ENCODE measurements around the gene BYSL. TPM values are rescaled to one million over a fixed set of nuclear protein-coding genes. Genes with fewer than 3 reads are reported as not detected.

The BYSL gene
- total RNA-seq, 4 donors from 2014 or later = 6.3 to 19.4 (median 13.0) TPM

- intact Hi-C loops (cut with DNase I) = no loop called here
- no peak for TF ChIP-seq POLR2A (IDR thresholded peaks at IDR 0.05)
- TF ChIP-seq, protein P1, sequence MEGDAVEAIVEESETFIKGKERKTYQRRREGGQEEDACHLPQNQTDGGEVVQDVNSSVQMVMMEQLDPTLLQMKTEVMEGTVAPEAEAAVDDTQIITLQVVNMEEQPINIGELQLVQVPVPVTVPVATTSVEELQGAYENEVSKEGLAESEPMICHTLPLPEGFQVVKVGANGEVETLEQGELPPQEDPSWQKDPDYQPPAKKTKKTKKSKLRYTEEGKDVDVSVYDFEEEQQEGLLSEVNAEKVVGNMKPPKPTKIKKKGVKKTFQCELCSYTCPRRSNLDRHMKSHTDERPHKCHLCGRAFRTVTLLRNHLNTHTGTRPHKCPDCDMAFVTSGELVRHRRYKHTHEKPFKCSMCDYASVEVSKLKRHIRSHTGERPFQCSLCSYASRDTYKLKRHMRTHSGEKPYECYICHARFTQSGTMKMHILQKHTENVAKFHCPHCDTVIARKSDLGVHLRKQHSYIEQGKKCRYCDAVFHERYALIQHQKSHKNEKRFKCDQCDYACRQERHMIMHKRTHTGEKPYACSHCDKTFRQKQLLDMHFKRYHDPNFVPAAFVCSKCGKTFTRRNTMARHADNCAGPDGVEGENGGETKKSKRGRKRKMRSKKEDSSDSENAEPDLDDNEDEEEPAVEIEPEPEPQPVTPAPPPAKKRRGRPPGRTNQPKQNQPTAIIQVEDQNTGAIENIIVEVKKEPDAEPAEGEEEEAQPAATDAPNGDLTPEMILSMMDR (IDR thresholded peaks at IDR 0.05) = no peak
Measured at GRCh38 chr6:41878246-41878645, 43.1 kb upstream of the BYSL start.

DNA sequence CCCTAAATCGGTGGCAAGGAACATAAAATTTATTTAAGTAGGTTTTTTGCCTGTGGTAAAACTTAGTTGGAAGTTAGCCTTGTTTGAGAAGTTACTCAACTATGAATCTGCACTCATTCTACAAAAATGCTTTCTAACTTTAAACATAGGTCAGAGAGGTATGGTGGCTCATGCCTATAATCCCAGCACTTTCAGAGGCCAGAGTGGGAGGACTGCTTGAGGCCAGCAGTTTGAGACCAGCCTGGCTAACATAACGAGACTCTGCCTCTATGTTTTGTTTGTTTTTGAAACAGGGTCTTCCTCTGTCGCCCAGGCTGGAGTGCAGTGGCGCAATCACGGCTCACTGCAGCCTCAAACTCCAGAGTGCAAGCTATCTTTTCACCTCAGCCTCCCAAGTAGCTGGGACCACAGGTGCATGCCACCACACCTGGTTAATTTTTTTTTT, 42.3 kb upstream of the BYSL start:
- Histone ChIP-seq H3K9me3 (no peaks in the 10 kb centered on the region), H3K27ac (no peak overlapping the region), H3K4me1 (no peaks in the 10 kb centered on the region), H3K36me3 (no peaks in the 10 kb centered on the region), H3K27me3 (no peaks in the 10 kb centered on the region), H3K4me3 (no peak overlapping the region)
- 77 to 91% methylated on average over 5 of the region's 5 CpGs for whole genome bisulfite sequencing, 2 donors
- no peak for TF ChIP-seq POLR2A (IDR thresholded peaks at IDR 0.05)
- TF ChIP-seq, protein P1 (IDR thresholded peaks at IDR 0.05) = no peak
- intact Hi-C loops (cut with DNase I) = no loop called here
- DNase-seq = no peak

More at GRCh38 chr6:41878246-41878645, 43.1 kb upstream of the BYSL start:
- Histone ChIP-seq H3K27ac (no peak overlapping the region), H3K4me1 (no peaks in the 10 kb centered on the region), H3K36me3 (no peaks in the 10 kb centered on the region), H3K27me3 (no peaks in the 10 kb centered on the region), H3K4me3 (no peak overlapping the region), H3K9me3 (no peaks in the 10 kb centered on the region)
- DNase-seq = no peak
- WGBS, 2 donors = 77 to 89% methylated on average over 2 of the region's 2 CpGs

GRCh38 chr6:41881506-41881905, 39.8 kb upstream of the BYSL start:
- Histone ChIP-seq H3K9me3 (no peaks in the 10 kb centered on the region), H3K4me3 (no peak overlapping the region), H3K4me1 (no peaks in the 10 kb centered on the region), H3K36me3 (no peaks in the 10 kb centered on the region), H3K27ac (no peak overlapping the region), H3K27me3 (no peaks in the 10 kb centered on the region)
- DNase-seq = no peak
- WGBS, 2 donors = 87 to 88% methylated on average over 1 of the region's 1 CpG
- intact Hi-C loops (cut with DNase I) = no loop called here
- no peak for TF ChIP-seq POLR2A (IDR thresholded peaks at IDR 0.05)
- TF ChIP-seq, protein P1 (IDR thresholded peaks at IDR 0.05) = no peak

DNA sequence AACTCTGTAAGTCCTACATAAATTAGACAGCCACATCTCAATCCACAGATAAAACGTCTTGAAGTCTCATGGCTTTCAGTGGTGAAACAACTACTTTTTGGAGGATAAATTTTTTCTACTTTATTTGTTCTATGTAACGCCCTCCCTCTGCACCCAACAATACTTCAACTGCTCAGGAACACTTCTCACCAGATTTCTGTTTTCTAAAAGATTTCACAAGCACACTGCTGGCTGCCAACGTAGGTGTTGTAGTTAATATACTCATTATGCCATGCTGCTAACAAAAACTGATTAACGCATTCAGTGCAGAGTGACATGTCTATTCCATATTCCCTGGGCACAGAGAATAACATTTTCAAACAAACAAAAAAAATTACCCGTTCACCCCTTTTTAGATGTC, 36.3 kb upstream of the BYSL start:
- no peak for DNase-seq
- H3K4me1 ChIP-seq = peaks cover 0 to 7% (median 0%) of the 10 kb centered on the region in 3 donors
- intact Hi-C loops (cut with DNase I) = no loop called here
- no peak overlapping the region for H3K4me3 ChIP-seq
- no peaks in the 10 kb centered on the region for H3K9me3 ChIP-seq
- TF ChIP-seq, protein P1 (IDR thresholded peaks at IDR 0.05) = no peak
- TF ChIP-seq POLR2A (IDR thresholded peaks at IDR 0.05) = no peak
- no peak overlapping the region for H3K27ac ChIP-seq
- no peaks in the 10 kb centered on the region for H3K36me3 ChIP-seq
- no peaks in the 10 kb centered on the region for H3K27me3 ChIP-seq
- WGBS, 2 donors = 79 to 89% methylated on average over 5 of the region's 5 CpGs

- Histone ChIP-seq H3K27me3 (no peaks in the 10 kb centered on the region), H3K9me3 (no peaks in the 10 kb centered on the region), H3K36me3 (peaks cover 0 to 4% (median 0%) of the 10 kb centered on the region in 3 donors), H3K4me1 (peaks cover 0 to 7% (median 0%) of the 10 kb centered on the region in 3 donors), H3K27ac (no peak overlapping the region), H3K4me3 (no peak overlapping the region)
- no peak for TF ChIP-seq POLR2A (IDR thresholded peaks at IDR 0.05)
- TF ChIP-seq, protein P1 (IDR thresholded peaks at IDR 0.05) = no peak
- intact Hi-C loops (cut with DNase I) = no loop called here
- WGBS, 2 donors = 83 to 86% methylated on average over 1 of the region's 1 CpG
- no peak for DNase-seq
Measured at GRCh38 chr6:41885930-41886329, 35.4 kb upstream of the BYSL start.

Measured in esophagus squamous epithelium (tissue), 5 donors.